HCT116 (cell line): Measurements from ENCODE around the gene LRP1. TPM values are rescaled to one million over a fixed set of nuclear protein-coding genes. Genes with fewer than 3 reads are reported as not detected.
A peak's percentile ranks its signal among the peaks of the same experiment; 100 is the strongest.

Experiments
- ATAC-seq: fragments of 200-7000 bp; cut with Tn5 transposase; 2 replicates; pipeline ENCODE4 v1.9.1; 2020; ENCODE audit warnings: mild to moderate bottlenecking, moderate library complexity
- BruUV-seq: library from RNA; stranded (reverse); fragments of 400-500 nt; replicated peaks from 2 replicates; lab custom pipeline; 2021; lab: Mats Ljungman, UMichigan
- CTCF ChIA-PET: fragments of 300-600 bp; sonication (Branson Sonifier 250); formaldehyde crosslinking; loops from one replicate; lab custom pipeline; 2021; ENCODE audit warnings: antibody characterized with exemption; lab: Charles Lee
- POLR2A ChIA-PET: fragments of 300-600, 350-600 bp; sonication (Branson Sonifier 250); formaldehyde crosslinking; loops from one replicate; lab custom pipeline; 2021; ENCODE audit warnings: antibody characterized with exemption; lab: Charles Lee
- RAD21 ChIA-PET, 2 experiments: fragments of 300-600 bp; sonication (Branson Sonifier 250); formaldehyde crosslinking; loops; one replicate each; lab custom pipeline; 2023; ENCODE audit warnings: low total read pairs in 2 of 2; ENCODE audit not compliant: uncharacterized antibody in 2 of 2, unreplicated experiment in 2 of 2, low non-redundant PET in 1 of 2; lab: Charles Lee
- DNase-seq: peaks from one replicate; pipeline ENCODE4 v3.0.0-alpha.2; 2010; ENCODE audit warnings: low read depth, low spot score
- H2AFZ ChIP-seq: fragments of 200-600 bp; shearing (Covaris generic), sonication (generic); 2 replicates; pipeline ENCODE4 v1.6.1; 2017; ENCODE audit warnings: low read depth, mixed run types, mixed read lengths, antibody characterized with exemption, low read length; ENCODE audit not compliant: poor library complexity, severe bottlenecking
- H3K27ac ChIP-seq: 2 replicates; pipeline ENCODE4 v1.5.1; 2012; ENCODE audit warnings: low read depth, low read length
- H3K27me3 ChIP-seq: fragments of 200-600 bp; sonication (generic); 2 replicates; pipeline ENCODE4 v1.6.1; 2016; ENCODE audit warnings: mixed run types, low read length, mixed read lengths; ENCODE audit not compliant: insufficient read depth
- H3K36me3 ChIP-seq, 2 experiments: fragments of 200-500 bp in 1 of 2; fragments of 200-600 bp in 1 of 2; sonication (Bioruptor generic) in 1 of 2; sonication (generic) in 1 of 2; 2 replicates each; pipeline versions ENCODE4 v1.5.1 to v1.6.1; 2014 to 2016; ENCODE audit warnings: low read length in 2 of 2, inconsistent platforms in 1 of 2, mixed read lengths in 1 of 2, mixed run types in 1 of 2; ENCODE audit not compliant: insufficient read depth in 2 of 2, control insufficient read depth in 1 of 2
- H3K4me1 ChIP-seq, 2 experiments: fragments of 200-600 bp in 1 of 2; sonication (generic) in 1 of 2; 2 replicates each; pipeline versions ENCODE4 v1.5.1 to v1.6.1; 2012 to 2017; ENCODE audit warnings: low read length in 2 of 2, inconsistent platforms in 1 of 2, mild to moderate bottlenecking in 1 of 2, mixed read lengths in 1 of 2, mixed run types in 1 of 2, moderate library complexity in 1 of 2; ENCODE audit not compliant: insufficient read depth in 2 of 2, control insufficient read depth in 1 of 2
- H3K4me2 ChIP-seq: fragments of 200-600 bp; sonication (generic); 2 replicates; pipeline ENCODE4 v1.6.1; 2017; ENCODE audit warnings: mixed run types, low read length, mixed read lengths
- H3K4me3 ChIP-seq, 2 experiments: fragments of 200-600 bp in 1 of 2; sonication (generic) in 1 of 2; replicated peaks in 1 of 2; 2 replicates each; pipeline ENCODE4 v1.5.1; 2011 to 2016; ENCODE audit warnings: low read length in 2 of 2, control low read depth in 1 of 2, low read depth in 1 of 2, mild to moderate bottlenecking in 1 of 2, mixed read lengths in 1 of 2, mixed run types in 1 of 2
- H3K79me2 ChIP-seq: fragments of 200-600 bp; sonication (generic); 2 replicates; pipeline ENCODE4 v1.6.1; 2017; ENCODE audit warnings: mild to moderate bottlenecking, mixed run types, low read length, moderate library complexity, mixed read lengths; ENCODE audit not compliant: insufficient read depth
- H3K9ac ChIP-seq: fragments of 200-600 bp; sonication (generic); 2 replicates; pipeline ENCODE4 v1.6.1; 2016; ENCODE audit warnings: low read length, mixed read lengths
- H3K9me2 ChIP-seq: fragments of 200-600 bp; sonication (generic), shearing (Covaris generic); 2 replicates; pipeline ENCODE4 v1.6.1; 2017; ENCODE audit warnings: mixed run types, mild to moderate bottlenecking, moderate library complexity; ENCODE audit not compliant: insufficient read depth
- H3K9me3 ChIP-seq, 2 experiments: fragments of 200-500 bp in 1 of 2; fragments of 200-600 bp in 1 of 2; sonication (Bioruptor generic) in 1 of 2; sonication (generic) in 1 of 2; 2 replicates each; pipeline ENCODE4 v1.6.1; 2014 to 2017; ENCODE audit warnings: low read length in 2 of 2, mixed read lengths in 2 of 2, inconsistent platforms in 1 of 2, low read depth in 1 of 2, mild to moderate bottlenecking in 1 of 2, mixed run types in 1 of 2, moderate library complexity in 1 of 2; ENCODE audit not compliant: control insufficient read depth in 1 of 2, insufficient read depth in 1 of 2
- H4K20me1 ChIP-seq: fragments of 200-600 bp; sonication (generic), shearing (Covaris generic); 2 replicates; pipeline ENCODE4 v1.6.1; 2017; ENCODE audit warnings: mixed run types, mild to moderate bottlenecking, moderate library complexity; ENCODE audit not compliant: insufficient read depth
- CBX3 ChIP-seq: IDR thresholded peaks from 2 replicates; pipeline ENCODE4 v1.6.1; 2012; ENCODE audit warnings: low read depth
- EGR1 ChIP-seq: IDR thresholded peaks from 2 replicates; pipeline ENCODE4 v1.6.1; 2012; ENCODE audit warnings: low read depth
- ELF1 ChIP-seq: IDR thresholded peaks from 2 replicates; pipeline ENCODE4 v1.6.1; 2012; ENCODE audit warnings: low read depth, borderline replicate concordance
- JUND ChIP-seq: IDR thresholded peaks from 2 replicates; pipeline ENCODE4 v1.6.1; 2012
- POLR2A ChIP-seq: IDR thresholded peaks from 2 replicates; pipeline ENCODE4 v1.7.0; 2011; ENCODE audit warnings: borderline replicate concordance; ENCODE audit not compliant: insufficient read depth, insufficient read length; ENCODE audit errors: extremely low read depth
- POLR2AphosphoS5 ChIP-seq: IDR thresholded peaks from 2 replicates; pipeline ENCODE4 v1.6.1; 2011; ENCODE audit warnings: mild to moderate bottlenecking, low read depth, low read length, moderate library complexity
- RAD21 ChIP-seq: IDR thresholded peaks from 2 replicates; pipeline ENCODE4 v1.6.1; 2012; ENCODE audit warnings: low read depth, mild to moderate bottlenecking
- SIN3A ChIP-seq: IDR thresholded peaks from 2 replicates; pipeline ENCODE4 v1.6.1; 2012; ENCODE audit warnings: low read depth
- SRF ChIP-seq: IDR thresholded peaks from 2 replicates; pipeline ENCODE4 v1.6.1; 2012; ENCODE audit warnings: low read depth
- ZNF274 ChIP-seq: fragments of 200-500 bp; sonication (Bioruptor generic); IDR thresholded peaks from 2 replicates; pipeline ENCODE4 v1.6.1; 2014; ENCODE audit warnings: mild to moderate bottlenecking, low read depth, low read length, inconsistent platforms
- intact Hi-C: fragments of 100-400 bp; cut with micrococcal nuclease; formaldehyde crosslinking; loops from 2 replicates; pipeline ENCODE4 v1.10.0; 2022
- total RNA-seq: library from RNA; stranded (reverse); gene quantifications from one replicate; pipeline ENCODE4 v1.2.1, GENCODE V29; 2021; ENCODE audit not compliant: unreplicated experiment
- TF ChIP-seq, protein P1 (sequence below): IDR thresholded peaks from 2 replicates; pipeline ENCODE4 v1.6.1; 2012
- TF ChIP-seq, protein P2 (sequence below): IDR thresholded peaks from 2 replicates; pipeline ENCODE4 v1.6.1; 2012; ENCODE audit warnings: low read depth

LRP1 gene
- total RNA-seq, 1 experiment from 2014 or later: 12.0 TPM

GRCh38 chr12:57109207-57110103, 18.8 kb upstream of the LRP1 start:
- Histone ChIP-seq H2AFZ (no peak overlapping the region), H4K20me1 (no peaks in the 10 kb centered on the region)
- RAD21 ChIA-PET: interaction anchor here in 1 of 2 experiments (0.6 kb wide), 1 partner anchor 28 kb away, joined by 3 read pairs; no protein-coding TSS in a partner anchor

More at GRCh38 chr12:57109207-57110103, 18.8 kb upstream of the LRP1 start:
- ChIA-PET CTCF (interaction anchor here (1.1 to 3.9 kb wide), 3 partner anchors 30 to 66 kb away, joined by 3 to 181 read pairs (median 14); partner anchors contain the start of gene NEMP1), POLR2A (interaction anchor here (1.0 to 3.3 kb wide), 3 partner anchors 15 to 21 kb away, joined by 4 to 50 read pairs (median 17); partner anchors contain the start of gene NAB2)
- Histone ChIP-seq H3K27me3 (no peaks in the 10 kb centered on the region), H3K27ac (peak overlapping the region; percentile 91), H3K79me2 (peaks cover 15% of the 10 kb centered on the region), H3K9me3 (no peaks in the 10 kb centered on the region), H3K4me3 (peak overlapping the region; percentile 80 to 81), H3K4me2 (peak overlapping the region; percentile 92), H3K9ac (peak overlapping the region; percentile 96), H3K36me3 (peaks cover 0 to 7% of the 10 kb centered on the region in 2 experiments; a peak in 1 of 4 replicates), H3K4me1 (peaks cover 11 to 36% of the 10 kb centered on the region in 2 experiments), H3K9me2 (no peaks in the 10 kb centered on the region)
- intact Hi-C loops: loop anchor here (1.0 kb wide), 1 partner anchor 20 kb away; the partner anchor contains the start of gene NAB2
- DNase-seq (no peak), ATAC-seq (no peak)
- no peak for TF ChIP-seq POLR2AphosphoS5
- TF ChIP-seq, protein P1, sequence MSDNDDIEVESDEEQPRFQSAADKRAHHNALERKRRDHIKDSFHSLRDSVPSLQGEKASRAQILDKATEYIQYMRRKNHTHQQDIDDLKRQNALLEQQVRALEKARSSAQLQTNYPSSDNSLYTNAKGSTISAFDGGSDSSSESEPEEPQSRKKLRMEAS: no peak
- TF ChIP-seq RAD21: no peak
- no peak for TF ChIP-seq POLR2A
- TF ChIP-seq EGR1: no peak
- no peak for TF ChIP-seq SRF
- TF ChIP-seq, protein P2, sequence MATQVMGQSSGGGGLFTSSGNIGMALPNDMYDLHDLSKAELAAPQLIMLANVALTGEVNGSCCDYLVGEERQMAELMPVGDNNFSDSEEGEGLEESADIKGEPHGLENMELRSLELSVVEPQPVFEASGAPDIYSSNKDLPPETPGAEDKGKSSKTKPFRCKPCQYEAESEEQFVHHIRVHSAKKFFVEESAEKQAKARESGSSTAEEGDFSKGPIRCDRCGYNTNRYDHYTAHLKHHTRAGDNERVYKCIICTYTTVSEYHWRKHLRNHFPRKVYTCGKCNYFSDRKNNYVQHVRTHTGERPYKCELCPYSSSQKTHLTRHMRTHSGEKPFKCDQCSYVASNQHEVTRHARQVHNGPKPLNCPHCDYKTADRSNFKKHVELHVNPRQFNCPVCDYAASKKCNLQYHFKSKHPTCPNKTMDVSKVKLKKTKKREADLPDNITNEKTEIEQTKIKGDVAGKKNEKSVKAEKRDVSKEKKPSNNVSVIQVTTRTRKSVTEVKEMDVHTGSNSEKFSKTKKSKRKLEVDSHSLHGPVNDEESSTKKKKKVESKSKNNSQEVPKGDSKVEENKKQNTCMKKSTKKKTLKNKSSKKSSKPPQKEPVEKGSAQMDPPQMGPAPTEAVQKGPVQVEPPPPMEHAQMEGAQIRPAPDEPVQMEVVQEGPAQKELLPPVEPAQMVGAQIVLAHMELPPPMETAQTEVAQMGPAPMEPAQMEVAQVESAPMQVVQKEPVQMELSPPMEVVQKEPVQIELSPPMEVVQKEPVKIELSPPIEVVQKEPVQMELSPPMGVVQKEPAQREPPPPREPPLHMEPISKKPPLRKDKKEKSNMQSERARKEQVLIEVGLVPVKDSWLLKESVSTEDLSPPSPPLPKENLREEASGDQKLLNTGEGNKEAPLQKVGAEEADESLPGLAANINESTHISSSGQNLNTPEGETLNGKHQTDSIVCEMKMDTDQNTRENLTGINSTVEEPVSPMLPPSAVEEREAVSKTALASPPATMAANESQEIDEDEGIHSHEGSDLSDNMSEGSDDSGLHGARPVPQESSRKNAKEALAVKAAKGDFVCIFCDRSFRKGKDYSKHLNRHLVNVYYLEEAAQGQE: no peak
- TF ChIP-seq CBX3: no peak
- no peak for TF ChIP-seq ZNF274
- no peak for TF ChIP-seq ELF1
- TF ChIP-seq SIN3A: no peak
- TF ChIP-seq JUND: no peak
- no TSS peak for BruUV-seq
